ENCODE results near the gene DCHS2. TPM values are rescaled to one million over a fixed set of nuclear protein-coding genes. Genes with fewer than 3 reads are reported as not detected.
A peak's percentile ranks its signal among the peaks of the same experiment; 100 is the strongest.

DCHS2 gene
- total RNA-seq, 1 donor from 2014 or later, result 4.1 TPM

DNA sequence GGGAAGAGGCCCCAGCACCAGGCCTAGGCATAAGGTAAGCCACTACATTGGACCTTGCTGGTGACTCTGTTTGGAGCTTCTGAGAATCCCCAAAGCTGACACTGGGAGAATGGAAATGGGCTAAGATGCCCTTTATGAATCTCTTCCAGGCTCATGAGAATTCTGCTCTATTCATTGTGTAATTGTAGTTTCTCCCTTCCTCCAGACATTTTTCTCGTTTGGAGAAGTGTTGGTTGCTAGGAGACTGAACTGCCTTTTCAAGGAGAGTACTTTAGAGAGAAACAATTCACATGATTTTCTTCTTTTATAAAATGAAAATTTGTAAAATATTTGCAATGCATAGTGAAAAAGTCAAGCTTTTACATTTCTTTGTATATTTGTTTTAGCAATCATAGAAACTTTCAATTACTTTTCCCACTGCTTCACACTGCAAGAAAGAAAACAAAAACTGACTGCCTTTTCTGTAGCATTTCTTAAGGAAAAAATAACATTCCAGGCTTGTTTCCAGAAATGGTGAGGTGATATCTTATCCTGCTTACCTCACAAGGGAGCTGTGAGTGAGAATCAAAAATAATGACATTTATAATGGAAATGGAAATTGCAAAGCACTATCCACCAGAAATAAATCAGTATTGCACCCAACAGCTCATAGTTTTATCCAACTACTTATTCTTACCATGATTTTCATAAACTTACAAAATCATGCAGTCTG is 24.9 kb upstream of the DCHS2 start:
- no peak overlapping the region for H3K4me3 Mint-ChIP-seq

DNA sequence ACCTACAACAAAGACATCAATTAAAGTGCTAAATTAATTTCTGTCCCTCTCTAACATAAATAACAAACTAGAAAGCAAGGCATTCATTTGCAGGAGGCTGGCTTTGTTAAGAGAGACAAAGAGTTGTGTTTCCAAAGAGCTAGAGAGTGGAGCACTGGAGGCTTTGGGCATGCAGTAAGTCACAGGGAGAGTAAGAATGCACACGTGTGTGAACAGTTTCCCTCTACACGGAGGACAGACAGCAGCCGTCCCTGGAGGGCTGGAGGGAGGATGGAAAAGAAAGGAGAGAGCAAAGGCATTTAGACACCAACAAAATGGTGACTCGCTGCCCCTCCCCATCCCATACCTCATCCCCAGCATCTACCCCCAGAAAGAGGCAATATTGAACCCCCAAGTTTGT is 20.4 kb upstream of the DCHS2 start:
- TF ChIP-seq, protein P1, sequence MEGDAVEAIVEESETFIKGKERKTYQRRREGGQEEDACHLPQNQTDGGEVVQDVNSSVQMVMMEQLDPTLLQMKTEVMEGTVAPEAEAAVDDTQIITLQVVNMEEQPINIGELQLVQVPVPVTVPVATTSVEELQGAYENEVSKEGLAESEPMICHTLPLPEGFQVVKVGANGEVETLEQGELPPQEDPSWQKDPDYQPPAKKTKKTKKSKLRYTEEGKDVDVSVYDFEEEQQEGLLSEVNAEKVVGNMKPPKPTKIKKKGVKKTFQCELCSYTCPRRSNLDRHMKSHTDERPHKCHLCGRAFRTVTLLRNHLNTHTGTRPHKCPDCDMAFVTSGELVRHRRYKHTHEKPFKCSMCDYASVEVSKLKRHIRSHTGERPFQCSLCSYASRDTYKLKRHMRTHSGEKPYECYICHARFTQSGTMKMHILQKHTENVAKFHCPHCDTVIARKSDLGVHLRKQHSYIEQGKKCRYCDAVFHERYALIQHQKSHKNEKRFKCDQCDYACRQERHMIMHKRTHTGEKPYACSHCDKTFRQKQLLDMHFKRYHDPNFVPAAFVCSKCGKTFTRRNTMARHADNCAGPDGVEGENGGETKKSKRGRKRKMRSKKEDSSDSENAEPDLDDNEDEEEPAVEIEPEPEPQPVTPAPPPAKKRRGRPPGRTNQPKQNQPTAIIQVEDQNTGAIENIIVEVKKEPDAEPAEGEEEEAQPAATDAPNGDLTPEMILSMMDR (IDR thresholded peaks at IDR 0.05; ENCODE audit: unreplicated experiment), result no peak
- no peak overlapping the region for H3K4me3 Mint-ChIP-seq
- H3K27me3 Mint-ChIP-seq (ENCODE audit: low read depth), result no peaks in the 10 kb centered on the region
- peaks cover 57% of the 10 kb centered on the region for H3K4me1 Mint-ChIP-seq
- peak overlapping the region; percentile 81 for H3K27ac Mint-ChIP-seq
- no peak for DNase-seq (ENCODE audit: low spot score in 2 of 2, unreplicated experiment in 2 of 2)
- H3K36me3 Mint-ChIP-seq, result no peaks in the 10 kb centered on the region
- no peaks in the 10 kb centered on the region for H3K9me3 Mint-ChIP-seq

More for the DNA sequence above, 24.9 kb upstream of the DCHS2 start:
- H3K9me3 Mint-ChIP-seq, result no peaks in the 10 kb centered on the region
- H3K36me3 Mint-ChIP-seq, result no peaks in the 10 kb centered on the region
- peaks cover 6% of the 10 kb centered on the region for H3K27me3 Mint-ChIP-seq (ENCODE audit: low read depth)
- H3K27ac Mint-ChIP-seq, result peak overlapping the region; percentile 81
- TF ChIP-seq, protein P1 (IDR thresholded peaks at IDR 0.05; ENCODE audit: unreplicated experiment), result no peak
- H3K4me1 Mint-ChIP-seq, result peaks cover 53% of the 10 kb centered on the region
- DNase-seq (ENCODE audit: low spot score in 2 of 2, unreplicated experiment in 2 of 2), result no peak

DNA sequence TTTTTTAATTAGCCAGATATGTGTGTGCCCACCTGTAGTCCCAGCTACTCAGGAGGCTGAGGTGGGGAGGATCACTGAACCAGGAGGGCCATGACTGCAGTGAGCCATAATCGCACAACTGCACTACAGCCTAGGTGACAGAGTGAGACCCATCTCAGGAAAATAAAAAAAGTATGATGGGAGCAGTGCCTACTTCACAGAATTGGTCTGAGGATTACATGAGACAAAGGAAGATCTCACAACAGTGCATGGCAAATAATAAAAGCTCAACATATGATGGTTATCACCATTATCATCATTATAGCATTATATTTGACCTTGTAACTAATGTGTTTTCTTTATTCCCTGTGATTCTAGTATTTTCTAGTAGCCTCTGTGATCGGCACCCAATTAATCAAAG is 19.9 kb upstream of the DCHS2 start:
- TF ChIP-seq, protein P1 (IDR thresholded peaks at IDR 0.05; ENCODE audit: unreplicated experiment), result no peak
- no peaks in the 10 kb centered on the region for H3K27me3 Mint-ChIP-seq (ENCODE audit: low read depth)

DNA sequence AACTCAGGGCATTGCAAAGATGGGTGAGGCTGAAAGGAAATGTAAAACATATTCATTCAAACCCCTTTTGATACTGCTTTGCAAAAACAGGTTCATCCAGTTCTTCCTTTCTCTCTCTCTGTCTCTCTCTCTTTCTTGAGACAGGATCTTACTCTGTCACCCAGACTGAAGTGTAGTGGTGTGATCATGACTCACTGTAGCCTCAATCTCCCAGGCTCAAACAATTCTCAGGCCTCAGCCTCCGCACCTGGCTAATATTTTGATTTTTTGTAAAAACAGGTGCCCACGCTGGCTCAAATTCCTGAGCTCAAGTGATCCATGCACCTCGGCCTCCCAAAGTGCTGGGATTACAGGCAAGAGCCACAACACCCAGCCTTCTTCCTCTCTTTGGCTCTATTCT is 15.6 kb upstream of the DCHS2 start:
- Mint-ChIP-seq H3K9me3 (no peaks in the 10 kb centered on the region), H3K27me3 (ENCODE audit: low read depth) (peaks cover 6% of the 10 kb centered on the region), H3K36me3 (no peaks in the 10 kb centered on the region), H3K4me1 (peaks cover 53% of the 10 kb centered on the region), H3K4me3 (no peak overlapping the region), H3K27ac (peak overlapping the region; percentile 77)
- TF ChIP-seq, protein P1 (IDR thresholded peaks at IDR 0.05; ENCODE audit: unreplicated experiment), result no peak
- DNase-seq (ENCODE audit: low spot score in 2 of 2, unreplicated experiment in 2 of 2), result no peak

More for the DNA sequence above, 19.9 kb upstream of the DCHS2 start:
- Mint-ChIP-seq H3K27ac (peak overlapping the region; percentile 81), H3K9me3 (no peaks in the 10 kb centered on the region), H3K36me3 (no peaks in the 10 kb centered on the region), H3K4me3 (no peak overlapping the region), H3K4me1 (peaks cover 57% of the 10 kb centered on the region)
- no peak for DNase-seq (ENCODE audit: low spot score in 2 of 2, unreplicated experiment in 2 of 2)

DNA sequence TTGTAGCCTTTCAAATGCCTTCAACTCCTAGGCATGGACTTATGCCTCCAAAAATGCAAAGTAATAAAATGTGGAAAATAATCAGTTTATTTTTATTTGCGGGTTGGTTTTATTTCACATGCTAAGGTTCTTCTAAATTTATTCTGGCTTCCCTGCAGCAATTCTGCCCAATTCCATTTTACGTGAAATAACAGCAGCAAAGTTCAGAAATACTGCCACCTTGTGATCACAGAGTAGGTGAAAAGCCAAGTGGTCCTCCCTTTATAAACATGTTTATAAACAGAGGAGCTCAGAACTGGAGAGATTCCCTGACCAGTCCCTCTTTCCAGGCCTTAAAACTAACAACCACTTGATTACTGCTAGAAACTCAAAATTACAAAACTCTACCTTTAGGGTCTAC is 14.7 kb upstream of the DCHS2 start:
- peaks cover 52% of the 10 kb centered on the region for H3K4me1 Mint-ChIP-seq
- TF ChIP-seq, protein P1 (IDR thresholded peaks at IDR 0.05; ENCODE audit: unreplicated experiment), result peak; percentile 49
- H3K27ac Mint-ChIP-seq, result peak overlapping the region; percentile 77
- H3K27me3 Mint-ChIP-seq (ENCODE audit: low read depth), result peaks cover 8% of the 10 kb centered on the region
- H3K36me3 Mint-ChIP-seq, result no peaks in the 10 kb centered on the region
- no peak overlapping the region for H3K4me3 Mint-ChIP-seq
- DNase-seq (ENCODE audit: low spot score in 2 of 2, unreplicated experiment in 2 of 2), result no peak
- no peaks in the 10 kb centered on the region for H3K9me3 Mint-ChIP-seq

Measured in mesothelial cell of epicardium (in vitro differentiated cells).